ENCODE results near the gene PCAT6.

PCAT6 gene

GRCh38 chr1:202854787-202855186 is 44.0 kb downstream of the PCAT6 start:
- no peak overlapping the region for H3K4me2 ChIP-seq
- H4K20me1 ChIP-seq (ENCODE audit: insufficient read depth): no peaks in the 10 kb centered on the region
- H3K27me3 ChIP-seq (ENCODE audit: insufficient read depth, low read depth): no peaks in the 10 kb centered on the region
- no peak overlapping the region for H3K9ac ChIP-seq
- no peaks in the 10 kb centered on the region for H3K36me3 ChIP-seq (ENCODE audit: insufficient read depth)
- no peak for TF ChIP-seq CTCF (conservative IDR thresholded peaks at IDR 0.05; ENCODE audit: low read depth, low read length)
- no peaks in the 10 kb centered on the region for H3K79me2 ChIP-seq (ENCODE audit: insufficient read depth, low read depth)
- no peak overlapping the region for H3K4me3 ChIP-seq (IDR thresholded peaks at IDR 0.05; ENCODE audit: insufficient read depth, low read depth, low read length)
- no peak overlapping the region for H3K27ac ChIP-seq
- no peaks in the 10 kb centered on the region for H3K4me1 ChIP-seq (ENCODE audit: low read depth, poor library complexity, severe bottlenecking)
- H2AFZ ChIP-seq (ENCODE audit: low read depth): no peak overlapping the region

GRCh38 chr1:202856014-202856413 is 45.3 kb downstream of the PCAT6 start:
- Histone ChIP-seq H3K4me3 (IDR thresholded peaks at IDR 0.05; ENCODE audit: insufficient read depth, low read depth, low read length) (no peak overlapping the region), H3K4me2 (no peak overlapping the region), H3K4me1 (ENCODE audit: low read depth, poor library complexity, severe bottlenecking) (no peaks in the 10 kb centered on the region), H3K27ac (no peak overlapping the region), H3K27me3 (ENCODE audit: insufficient read depth, low read depth) (no peaks in the 10 kb centered on the region), H3K36me3 (ENCODE audit: insufficient read depth) (no peaks in the 10 kb centered on the region), H3K9ac (no peak overlapping the region), H4K20me1 (ENCODE audit: insufficient read depth) (no peaks in the 10 kb centered on the region), H2AFZ (ENCODE audit: low read depth) (no peak overlapping the region), H3K79me2 (ENCODE audit: insufficient read depth, low read depth) (no peaks in the 10 kb centered on the region)
- no peak for TF ChIP-seq CTCF (conservative IDR thresholded peaks at IDR 0.05; ENCODE audit: low read depth, low read length)

DNA sequence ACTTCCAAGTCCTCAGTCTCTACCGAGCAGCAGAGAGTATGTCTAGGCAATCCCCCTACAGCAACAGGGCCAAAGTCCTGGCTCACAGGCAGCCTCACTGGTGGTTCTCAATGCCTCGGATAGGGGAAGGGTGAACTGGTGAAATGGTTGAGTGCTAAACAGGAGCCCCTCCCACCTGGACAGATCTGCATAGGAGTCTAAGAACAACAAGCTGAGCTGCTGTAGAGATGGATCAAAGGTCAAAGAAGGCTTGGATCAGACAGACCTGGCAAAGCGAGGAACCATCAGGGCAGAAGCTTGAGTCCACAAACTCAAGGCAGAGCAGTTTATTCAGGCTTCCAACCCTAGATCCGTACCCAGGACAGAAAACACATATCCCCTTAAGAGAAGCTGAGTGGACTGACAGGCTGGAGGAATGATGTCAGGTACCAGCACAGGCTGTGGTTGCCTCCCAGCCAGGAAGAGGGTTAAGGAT is 46.4 kb downstream of the PCAT6 start:
- H4K20me1 ChIP-seq (ENCODE audit: insufficient read depth): no peaks in the 10 kb centered on the region
- no peaks in the 10 kb centered on the region for H3K79me2 ChIP-seq (ENCODE audit: insufficient read depth, low read depth)
- no peak overlapping the region for H3K4me3 ChIP-seq (IDR thresholded peaks at IDR 0.05; ENCODE audit: insufficient read depth, low read depth, low read length)
- no peaks in the 10 kb centered on the region for H3K36me3 ChIP-seq (ENCODE audit: insufficient read depth)
- H3K4me1 ChIP-seq (ENCODE audit: low read depth, poor library complexity, severe bottlenecking): no peaks in the 10 kb centered on the region
- H3K27me3 ChIP-seq (ENCODE audit: insufficient read depth, low read depth): no peaks in the 10 kb centered on the region
- TF ChIP-seq CTCF (conservative IDR thresholded peaks at IDR 0.05; ENCODE audit: low read depth, low read length): no peak
- no peak overlapping the region for H3K4me2 ChIP-seq
- H2AFZ ChIP-seq (ENCODE audit: low read depth): no peak overlapping the region
- no peak overlapping the region for H3K9ac ChIP-seq
- H3K27ac ChIP-seq: no peak overlapping the region

- no peaks in the 10 kb centered on the region for H4K20me1 ChIP-seq (ENCODE audit: insufficient read depth)
- H3K4me1 ChIP-seq (ENCODE audit: low read depth, poor library complexity, severe bottlenecking): no peaks in the 10 kb centered on the region
- TF ChIP-seq CTCF (conservative IDR thresholded peaks at IDR 0.05; ENCODE audit: low read depth, low read length): no peak
- H3K9ac ChIP-seq: no peak overlapping the region
- H2AFZ ChIP-seq (ENCODE audit: low read depth): no peak overlapping the region
- H3K79me2 ChIP-seq (ENCODE audit: insufficient read depth, low read depth): no peaks in the 10 kb centered on the region
- H3K4me3 ChIP-seq (IDR thresholded peaks at IDR 0.05; ENCODE audit: insufficient read depth, low read depth, low read length): no peak overlapping the region
- H3K27me3 ChIP-seq (ENCODE audit: insufficient read depth, low read depth): no peaks in the 10 kb centered on the region
- H3K4me2 ChIP-seq: no peak overlapping the region
- no peaks in the 10 kb centered on the region for H3K36me3 ChIP-seq (ENCODE audit: insufficient read depth)
- no peak overlapping the region for H3K27ac ChIP-seq
These were observed 47.6 kb downstream of the PCAT6 start for GRCh38 chr1:202858331-202858730.

Measured in KMS-11 (cell line).